ES-I3 (cell line): ENCODE data around the gene ZNF90.
"Not testable (repeated sequence)": the region's sequence is repeated elsewhere in the genome, so short reads cannot be mapped to it uniquely, and the experiment has no call there.

ENCODE experiments used
- H3K36me3 ChIP-seq: 2 replicates; pipeline ENCODE4 v1.6.1; 2013; ENCODE audit warnings: mild to moderate bottlenecking, low read length, control low read depth, moderate library complexity; ENCODE audit not compliant: insufficient read depth
- H3K4me1 ChIP-seq: 2 replicates; pipeline ENCODE4 v1.6.1; 2013; ENCODE audit warnings: mild to moderate bottlenecking, control low read depth, low read length; ENCODE audit not compliant: insufficient read depth
- H3K9ac ChIP-seq: 2 replicates; pipeline ENCODE4 v1.6.1; 2013; ENCODE audit warnings: low read depth, mild to moderate bottlenecking, low read length, moderate library complexity
- H3K9me3 ChIP-seq: 2 replicates; pipeline ENCODE4 v1.6.1; 2013; ENCODE audit warnings: mild to moderate bottlenecking, low read length, moderate library complexity; ENCODE audit not compliant: control insufficient read depth, insufficient read depth

Gene ZNF90

DNA sequence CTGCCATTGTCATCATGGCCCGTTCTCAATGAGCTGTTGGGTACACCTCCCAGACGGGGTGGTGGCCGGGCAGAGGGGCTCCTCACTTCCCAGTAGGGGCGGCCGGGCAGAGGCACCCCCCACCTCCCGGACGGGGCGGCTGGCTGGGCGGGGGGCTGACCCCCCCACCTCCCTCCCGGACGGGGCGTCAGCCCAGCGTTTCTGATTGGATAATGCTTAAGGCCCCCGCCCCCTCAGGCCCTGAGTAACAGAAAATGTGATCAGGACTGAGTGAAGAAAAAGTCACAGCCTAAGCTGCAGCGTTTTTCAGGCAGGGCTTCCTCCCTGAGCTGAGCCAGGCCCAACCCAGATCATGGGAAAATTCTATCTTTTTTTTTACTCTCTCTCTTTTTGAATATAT, 74.7 kb downstream of the ZNF90 start:
- not testable (repeated sequence) for H3K9me3 ChIP-seq, H3K4me1 ChIP-seq, H3K36me3 ChIP-seq, H3K9ac ChIP-seq

DNA sequence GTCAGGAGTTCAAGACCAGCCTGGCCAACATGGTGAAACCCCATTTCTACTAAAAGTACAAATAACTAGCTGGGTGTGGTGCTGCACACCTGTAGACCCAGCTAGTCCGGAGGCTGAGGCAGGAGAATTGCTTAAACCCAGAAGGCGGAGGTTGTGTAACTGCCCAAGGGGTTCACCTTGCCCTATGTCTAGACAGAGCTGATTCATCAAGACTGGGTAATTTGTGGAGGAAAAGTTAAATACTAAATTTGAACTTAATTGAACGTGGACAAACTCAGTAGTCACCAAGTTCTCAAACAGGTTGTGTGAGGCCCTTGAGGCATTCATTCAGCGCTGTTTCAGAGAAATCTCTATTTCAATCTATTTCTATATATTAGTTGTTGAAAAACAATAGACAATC, 75.5 kb downstream of the ZNF90 start:
- Histone ChIP-seq H3K36me3 (no peaks in the 10 kb centered on the region), H3K4me1 (no peaks in the 10 kb centered on the region), H3K9me3 (no peaks in the 10 kb centered on the region), H3K9ac (no peak overlapping the region)

DNA sequence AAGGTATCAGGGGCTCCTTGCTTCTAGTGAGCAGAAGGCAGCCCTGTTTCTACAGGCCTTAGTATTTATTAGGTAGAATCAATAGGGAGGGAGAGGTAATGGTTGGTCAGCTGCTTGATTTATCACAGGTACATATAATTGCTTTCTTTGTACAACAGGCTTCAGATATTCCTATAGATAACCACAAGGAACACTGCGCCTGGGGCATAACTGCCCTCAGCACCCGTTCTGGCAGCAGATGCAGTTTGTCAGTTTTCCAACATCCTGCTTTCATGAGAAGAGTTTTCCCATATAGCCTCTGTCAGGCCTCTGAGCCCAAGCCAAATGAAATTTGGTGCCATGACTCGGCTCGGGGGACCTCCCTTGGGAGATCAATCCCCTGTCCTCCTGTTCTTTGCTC, 76.8 kb downstream of the ZNF90 start:
- Histone ChIP-seq H3K9ac (no peak overlapping the region), H3K9me3 (no peaks in the 10 kb centered on the region), H3K36me3 (no peaks in the 10 kb centered on the region), H3K4me1 (no peaks in the 10 kb centered on the region)

DNA sequence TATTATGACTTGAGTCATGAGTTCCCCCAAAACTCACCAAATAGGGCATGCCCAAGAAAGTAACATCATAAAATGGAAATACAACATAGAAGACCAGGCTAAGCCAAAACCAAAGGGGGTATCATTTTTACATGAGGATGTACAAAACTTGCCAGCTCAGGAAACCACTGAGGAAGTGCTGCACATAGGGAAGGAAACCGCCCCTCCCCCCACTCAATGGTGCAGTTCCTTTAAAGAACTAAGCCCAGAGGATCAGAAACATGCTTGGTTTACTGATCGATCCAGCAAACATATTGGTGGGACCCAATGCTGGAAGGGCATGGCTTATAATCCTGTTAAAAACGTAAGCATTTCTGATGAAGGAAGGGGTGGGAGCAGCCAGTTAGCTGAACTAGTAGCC, 85.0 kb downstream of the ZNF90 start:
- Histone ChIP-seq H3K9me3 (no peaks in the 10 kb centered on the region), H3K9ac (no peak overlapping the region), H3K36me3 (no peaks in the 10 kb centered on the region), H3K4me1 (no peaks in the 10 kb centered on the region)

DNA sequence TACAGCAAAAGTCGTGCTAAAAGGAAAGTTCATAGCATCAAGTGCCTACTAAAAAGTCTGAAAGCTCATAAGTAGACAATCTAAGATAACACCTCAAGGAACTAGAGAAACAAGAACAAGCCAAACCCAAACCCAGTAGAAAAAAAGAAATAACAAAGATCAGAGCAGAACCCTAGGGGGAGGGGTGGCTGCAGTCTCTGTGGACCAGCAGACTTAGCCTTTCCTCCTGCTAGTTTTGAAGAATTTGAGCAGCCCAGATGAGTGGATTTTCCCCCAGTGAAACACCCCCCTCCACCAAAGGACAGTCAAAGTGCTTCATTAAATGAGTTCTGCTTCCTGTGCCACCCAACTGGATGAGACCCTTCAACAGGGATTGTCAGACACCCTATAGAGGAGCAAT, 86.7 kb downstream of the ZNF90 start:
- H3K9me3 ChIP-seq: no peaks in the 10 kb centered on the region
- H3K36me3 ChIP-seq: peaks cover 3% of the 10 kb centered on the region
- no peaks in the 10 kb centered on the region for H3K4me1 ChIP-seq
- no peak overlapping the region for H3K9ac ChIP-seq

DNA sequence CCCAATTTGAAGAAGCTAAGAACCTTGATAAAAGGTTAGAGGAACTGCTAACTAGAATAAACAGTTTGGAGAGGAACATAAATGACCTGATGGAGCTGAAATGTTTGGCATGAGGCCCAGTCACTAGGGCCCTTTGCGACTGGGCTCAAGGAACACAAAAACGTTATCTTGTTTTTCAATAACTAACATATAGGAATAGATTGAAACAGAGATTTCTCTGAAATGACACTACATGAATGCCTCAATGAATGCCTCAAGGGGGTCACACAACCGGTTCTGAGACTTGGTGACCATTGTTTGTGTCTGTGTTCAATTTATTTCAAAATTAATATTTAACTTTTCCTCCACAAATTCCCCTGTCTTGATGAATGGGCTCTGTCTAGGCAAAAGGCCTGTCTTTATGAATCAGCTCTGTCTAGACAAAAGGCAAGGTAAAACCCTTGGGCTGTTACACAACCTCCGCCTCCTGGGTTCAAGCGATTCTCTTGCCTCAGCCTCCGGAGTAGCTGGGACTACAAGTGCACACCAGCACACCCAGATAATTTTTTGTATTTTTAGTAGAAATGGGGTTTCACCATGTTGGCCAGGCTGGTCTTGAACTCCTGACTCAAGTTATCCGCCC, 88.3 kb downstream of the ZNF90 start:
- Histone ChIP-seq H3K36me3 (peaks cover 12% of the 10 kb centered on the region), H3K9me3 (no peaks in the 10 kb centered on the region), H3K9ac (no peak overlapping the region), H3K4me1 (no peaks in the 10 kb centered on the region)

DNA sequence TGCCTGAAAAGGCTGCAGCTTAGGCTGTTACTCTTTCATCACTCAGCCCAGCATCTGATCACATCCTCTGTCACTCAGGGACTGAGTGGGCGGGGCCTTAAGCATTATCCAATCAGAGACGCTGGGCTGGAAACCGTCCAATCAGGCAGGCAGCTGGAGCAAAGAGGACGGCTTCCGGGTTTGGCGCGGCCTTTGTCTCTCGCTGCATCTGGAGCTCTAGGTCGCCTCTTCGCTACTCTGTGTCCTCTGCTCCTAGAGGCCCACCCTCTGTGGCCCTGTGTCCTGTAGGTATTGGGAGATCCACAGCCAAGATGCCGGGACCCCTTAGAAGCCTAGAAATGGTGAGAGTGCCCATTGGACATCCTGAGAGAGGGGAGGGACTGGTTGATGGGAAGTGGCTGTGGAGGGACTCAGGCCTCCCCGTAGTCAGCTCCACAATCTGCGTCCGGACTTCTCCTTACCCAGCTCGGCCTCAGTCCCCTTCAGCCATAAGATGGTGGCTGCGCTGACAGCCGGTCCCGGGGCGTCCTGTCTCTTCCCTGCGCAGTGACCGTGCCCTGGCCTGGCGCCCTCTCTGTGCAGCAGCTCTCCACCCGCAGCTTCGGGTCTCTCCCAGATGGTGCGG, 89.3 kb downstream of the ZNF90 start, which contains the start of gene ZNF486:
TSS of gene ZNF486 (plus strand) at position 195 of the 625 bp plus-strand sequence. CDS start at position 312, 117 bp downstream.
- Histone ChIP-seq H3K36me3 (peaks cover 19% of the 10 kb centered on the region), H3K4me1 (no peaks in the 10 kb centered on the region), H3K9me3 (no peaks in the 10 kb centered on the region), H3K9ac (peak within 1 kb of the TSS; percentile 85)

DNA sequence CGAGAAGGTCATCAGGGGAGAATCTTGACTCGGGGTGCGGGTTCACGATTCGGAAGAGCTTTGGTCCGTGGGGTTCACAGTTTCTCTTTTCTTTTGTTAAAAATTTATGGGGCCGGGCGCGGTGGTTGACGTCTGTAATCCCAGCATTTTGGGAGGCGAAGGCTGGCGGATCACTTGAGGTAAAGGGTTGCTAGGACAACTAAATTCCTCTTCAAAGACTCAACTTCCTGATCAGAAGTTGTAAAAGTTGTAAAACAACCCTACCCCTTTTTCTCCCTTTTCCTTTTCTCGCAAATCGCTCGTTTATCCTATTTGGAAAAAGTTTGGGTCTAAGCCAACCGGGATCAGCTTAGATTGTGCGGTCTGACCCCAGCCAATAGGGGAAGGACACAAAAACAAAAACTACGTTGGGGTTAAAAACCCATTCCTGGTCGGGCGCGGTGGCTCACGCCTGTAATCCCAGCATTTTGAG, 89.9 kb downstream of the ZNF90 start:
- Histone ChIP-seq H3K9ac (peak overlapping the region; percentile 85), H3K4me1 (no peaks in the 10 kb centered on the region), H3K9me3 (no peaks in the 10 kb centered on the region), H3K36me3 (peaks cover 19% of the 10 kb centered on the region)
